GM10248 (cell line): ENCODE measurements around the gene ICOS.

Source experiments
- CTCF ChIA-PET: fragments of 300-600 bp; sonication (Branson Sonifier 250); formaldehyde crosslinking; extraction: SDS; loops from one replicate; lab custom pipeline; 2021; ENCODE audit warnings: antibody characterized with exemption; lab: Yijun Ruan, JAX
- POLR2A ChIA-PET: fragments of 350-650 bp; sonication (Branson Sonifier 250); formaldehyde crosslinking; extraction: SDS; loops from one replicate; lab custom pipeline; 2020; ENCODE audit warnings: antibody characterized with exemption; lab: Yijun Ruan, JAX
- DNase-seq: peaks from one replicate; pipeline ENCODE4 v3.0.0; 2012; ENCODE audit errors: extremely low spot score
- TF ChIP-seq, protein P1 (sequence below): IDR thresholded peaks from 2 replicates; pipeline ENCODE4 v1.5.1; 2012; ENCODE audit warnings: mild to moderate bottlenecking, low read depth; ENCODE audit errors: extremely low read depth, missing control alignments, control extremely low read depth

Gene ICOS

DNA sequence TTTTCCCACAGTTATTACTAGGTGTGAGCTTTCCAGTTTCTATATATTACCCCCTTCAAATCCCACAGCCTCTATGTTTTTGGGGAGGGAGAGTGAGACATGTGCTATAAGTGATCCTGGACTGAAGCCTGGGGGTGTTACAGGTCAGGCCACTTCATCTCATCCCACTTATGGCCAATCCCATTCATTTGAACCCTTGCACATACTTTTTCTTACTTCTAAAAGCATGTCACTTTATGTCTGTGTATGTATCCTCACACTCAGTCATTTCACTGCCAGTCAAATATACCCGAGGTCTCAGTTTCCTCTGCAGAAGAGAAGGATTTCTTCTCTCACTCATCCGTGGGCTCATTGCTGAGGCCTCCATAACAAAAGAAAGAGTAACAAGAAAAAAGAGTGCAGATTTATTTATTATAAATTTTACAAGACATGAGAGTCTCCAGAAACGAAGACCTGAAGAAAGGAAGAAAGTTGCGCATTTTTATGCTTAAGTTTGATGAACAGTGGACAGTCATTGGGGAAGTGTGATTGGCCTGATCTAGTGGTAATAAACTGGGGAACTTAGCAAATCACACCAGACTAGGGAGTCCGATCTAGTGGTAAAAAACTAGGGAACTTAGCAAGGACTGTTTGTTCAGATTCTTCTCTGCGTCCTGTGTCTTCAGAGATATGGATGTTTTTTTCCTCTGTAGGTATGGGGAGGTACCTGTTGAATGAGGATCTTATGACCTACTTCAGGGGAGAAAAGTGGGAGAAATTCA, 52.1 kb downstream of the ICOS start:
- ChIA-PET CTCF (interaction anchor here (1.7 kb wide), 1 partner anchor 37 kb away, joined by 3 read pairs; no protein-coding TSS in a partner anchor), POLR2A (no interaction called here)
- TF ChIP-seq, protein P1, sequence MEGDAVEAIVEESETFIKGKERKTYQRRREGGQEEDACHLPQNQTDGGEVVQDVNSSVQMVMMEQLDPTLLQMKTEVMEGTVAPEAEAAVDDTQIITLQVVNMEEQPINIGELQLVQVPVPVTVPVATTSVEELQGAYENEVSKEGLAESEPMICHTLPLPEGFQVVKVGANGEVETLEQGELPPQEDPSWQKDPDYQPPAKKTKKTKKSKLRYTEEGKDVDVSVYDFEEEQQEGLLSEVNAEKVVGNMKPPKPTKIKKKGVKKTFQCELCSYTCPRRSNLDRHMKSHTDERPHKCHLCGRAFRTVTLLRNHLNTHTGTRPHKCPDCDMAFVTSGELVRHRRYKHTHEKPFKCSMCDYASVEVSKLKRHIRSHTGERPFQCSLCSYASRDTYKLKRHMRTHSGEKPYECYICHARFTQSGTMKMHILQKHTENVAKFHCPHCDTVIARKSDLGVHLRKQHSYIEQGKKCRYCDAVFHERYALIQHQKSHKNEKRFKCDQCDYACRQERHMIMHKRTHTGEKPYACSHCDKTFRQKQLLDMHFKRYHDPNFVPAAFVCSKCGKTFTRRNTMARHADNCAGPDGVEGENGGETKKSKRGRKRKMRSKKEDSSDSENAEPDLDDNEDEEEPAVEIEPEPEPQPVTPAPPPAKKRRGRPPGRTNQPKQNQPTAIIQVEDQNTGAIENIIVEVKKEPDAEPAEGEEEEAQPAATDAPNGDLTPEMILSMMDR: no peak
- DNase-seq: no peak

DNA sequence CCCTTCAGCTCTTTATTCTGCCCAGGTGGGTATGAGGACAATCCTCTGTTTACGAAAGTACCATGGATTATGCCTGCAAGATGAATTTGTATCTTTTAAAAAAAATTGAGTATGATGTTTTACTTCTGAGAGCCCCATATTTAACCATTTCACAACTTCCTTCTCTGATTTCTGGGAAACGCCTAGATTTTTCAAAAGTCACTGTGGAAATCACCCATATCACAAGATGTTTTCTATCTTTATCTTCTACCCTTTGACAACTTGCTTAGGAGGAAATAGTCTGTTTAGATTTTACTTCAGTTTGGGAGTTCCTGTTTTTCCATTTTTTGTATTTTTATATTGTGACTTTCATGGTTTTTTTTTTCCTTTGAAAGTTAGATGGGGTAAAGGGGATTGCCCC, 53.0 kb downstream of the ICOS start:
- POLR2A ChIA-PET: no interaction called here
- CTCF ChIA-PET: no interaction called here
- TF ChIP-seq, protein P1: no peak
- no peak for DNase-seq

DNA sequence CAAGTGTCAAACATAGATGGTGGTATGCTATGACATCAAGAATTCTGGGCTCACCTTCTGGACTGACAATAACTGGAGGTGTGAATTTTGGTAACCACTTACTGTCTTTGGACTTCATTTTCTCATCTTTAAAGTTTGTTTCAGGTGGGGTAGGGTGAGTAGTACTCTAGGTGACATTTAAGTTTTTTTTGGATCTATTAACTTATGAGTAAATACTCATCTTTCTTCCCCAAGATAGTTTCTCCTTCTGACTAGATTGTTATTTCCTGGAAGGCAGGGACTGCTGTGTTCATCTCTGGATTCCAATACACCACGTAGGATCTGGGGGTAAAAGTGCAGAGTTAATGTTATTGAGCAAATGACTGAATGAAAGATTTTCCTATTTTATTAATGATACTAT, 55.9 kb downstream of the ICOS start:
- TF ChIP-seq, protein P1: no peak
- ChIA-PET POLR2A (no interaction called here), CTCF (no interaction called here)
- no peak for DNase-seq

DNA sequence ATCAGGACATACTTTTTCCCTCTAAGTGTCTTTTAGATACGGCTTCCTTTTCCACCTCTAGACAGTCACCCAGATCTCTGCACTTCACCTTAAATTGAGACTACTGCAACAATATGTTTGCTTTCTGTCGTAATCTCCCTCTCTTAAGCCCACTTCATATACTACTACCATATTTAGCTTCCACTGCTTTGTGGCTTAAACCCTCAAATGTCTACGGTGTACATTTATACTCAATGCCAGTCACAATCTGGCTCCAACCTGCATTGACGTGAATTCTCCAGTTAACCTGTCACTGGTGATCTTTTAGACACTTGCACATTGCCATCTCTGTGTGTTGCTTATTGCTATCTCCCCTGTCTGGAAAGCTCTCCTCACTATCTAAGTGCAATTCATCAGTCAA, 56.4 kb downstream of the ICOS start:
- CTCF ChIA-PET: interaction anchor here (1.3 kb wide), 1 partner anchor 10 kb away, joined by 4 read pairs; no protein-coding TSS in a partner anchor
- POLR2A ChIA-PET: no interaction called here
- DNase-seq: no peak
- TF ChIP-seq, protein P1: no peak

DNA sequence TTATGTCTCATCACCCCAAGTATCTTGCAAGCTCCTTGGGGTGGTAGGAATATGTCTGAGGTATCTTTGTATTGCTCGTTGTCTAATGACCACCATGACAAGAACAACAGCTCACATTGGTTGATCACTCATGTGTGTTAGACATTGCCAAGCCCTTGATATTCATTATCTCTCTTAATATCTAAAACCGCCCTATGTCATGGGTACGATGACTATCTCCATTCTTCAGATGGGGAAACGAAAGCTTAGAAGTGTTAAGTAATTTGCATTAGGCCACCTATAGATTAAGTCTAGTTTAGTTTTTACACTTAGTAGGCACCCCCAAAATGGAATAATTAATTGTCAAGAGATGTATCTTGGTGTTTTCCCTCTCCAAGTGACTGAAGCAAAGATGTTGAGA, 57.0 kb downstream of the ICOS start:
- DNase-seq: no peak
- CTCF ChIA-PET: interaction anchor here (1.3 kb wide), 1 partner anchor 10 kb away, joined by 4 read pairs; no protein-coding TSS in a partner anchor
- TF ChIP-seq, protein P1: no peak
- POLR2A ChIA-PET: no interaction called here

DNA sequence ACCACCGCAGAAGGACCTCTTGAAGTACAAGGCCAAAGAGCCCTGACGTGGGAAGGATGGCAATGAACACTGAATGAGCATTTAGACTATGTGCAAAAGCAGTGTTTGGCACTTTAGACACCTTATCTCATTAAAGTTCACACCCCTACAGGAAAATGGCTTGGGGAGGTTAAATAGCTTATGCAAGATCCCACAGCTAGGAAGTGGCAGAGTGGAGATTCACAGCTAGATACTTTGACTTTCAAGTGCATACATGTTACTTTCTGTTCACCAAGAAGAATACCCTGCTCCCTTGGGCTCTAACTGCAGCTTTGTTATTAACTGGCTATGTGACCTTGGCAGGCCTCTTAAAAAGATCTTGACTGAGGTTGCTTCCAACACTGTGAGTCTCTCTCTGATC, 58.2 kb downstream of the ICOS start:
- POLR2A ChIA-PET: no interaction called here
- no peak for DNase-seq
- CTCF ChIA-PET: no interaction called here
- TF ChIP-seq, protein P1: no peak

DNA sequence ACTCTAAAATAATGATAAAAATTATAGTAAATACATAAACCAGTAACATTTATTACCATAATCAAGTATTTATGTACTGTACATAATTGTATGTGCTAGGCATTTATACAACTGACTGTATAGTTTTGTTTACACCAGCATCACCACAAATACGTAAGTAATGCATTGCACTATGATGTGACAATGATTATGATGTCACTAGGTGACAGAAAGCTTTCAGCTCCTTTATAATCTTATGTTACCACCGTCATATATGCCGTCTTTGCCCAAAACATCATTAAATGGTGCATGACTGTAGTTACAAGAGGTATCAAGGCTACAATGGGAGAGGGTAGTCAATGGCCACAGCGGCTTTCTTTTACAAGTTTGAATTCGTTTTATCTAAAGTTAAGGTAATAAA, 60.1 kb downstream of the ICOS start:
- CTCF ChIA-PET: interaction anchor here (1.6 kb wide), 1 partner anchor 10 kb away, joined by 4 read pairs; no protein-coding TSS in a partner anchor

More for the DNA sequence above, 60.1 kb downstream of the ICOS start:
- no peak for DNase-seq
- POLR2A ChIA-PET: no interaction called here
- TF ChIP-seq, protein P1: no peak
